ENCODE data around the gene CSTF2T.

The CSTF2T gene

GRCh38 chr10:51659344-51659743 lies 40.1 kb downstream of the CSTF2T start:
- H3K79me2 ChIP-seq (ENCODE audit: insufficient read depth, low read depth), result no peaks in the 10 kb centered on the region
- no peaks in the 10 kb centered on the region for H3K36me3 ChIP-seq (ENCODE audit: insufficient read depth)
- H3K27me3 ChIP-seq (ENCODE audit: insufficient read depth, low read depth), result no peaks in the 10 kb centered on the region
- H4K20me1 ChIP-seq (ENCODE audit: insufficient read depth), result no peaks in the 10 kb centered on the region
- no peak overlapping the region for H3K4me3 ChIP-seq (IDR thresholded peaks at IDR 0.05; ENCODE audit: insufficient read depth, low read depth, low read length)
- no peak overlapping the region for H3K9ac ChIP-seq
- no peaks in the 10 kb centered on the region for H3K4me1 ChIP-seq (ENCODE audit: low read depth, poor library complexity, severe bottlenecking)
- H3K27ac ChIP-seq, result no peak overlapping the region
- H3K4me2 ChIP-seq, result no peak overlapping the region
- TF ChIP-seq CTCF (conservative IDR thresholded peaks at IDR 0.05; ENCODE audit: low read depth, low read length), result no peak
- no peak overlapping the region for H2AFZ ChIP-seq (ENCODE audit: low read depth)

- H3K4me1 ChIP-seq (ENCODE audit: low read depth, poor library complexity, severe bottlenecking), result no peaks in the 10 kb centered on the region
- no peaks in the 10 kb centered on the region for H3K27me3 ChIP-seq (ENCODE audit: insufficient read depth, low read depth)
- H2AFZ ChIP-seq (ENCODE audit: low read depth), result no peak overlapping the region
- H3K4me3 ChIP-seq (IDR thresholded peaks at IDR 0.05; ENCODE audit: insufficient read depth, low read depth, low read length), result no peak overlapping the region
- H3K36me3 ChIP-seq (ENCODE audit: insufficient read depth), result no peaks in the 10 kb centered on the region
- H3K9ac ChIP-seq, result no peak overlapping the region
- H3K4me2 ChIP-seq, result no peak overlapping the region
- no peaks in the 10 kb centered on the region for H3K79me2 ChIP-seq (ENCODE audit: insufficient read depth, low read depth)
- no peak for TF ChIP-seq CTCF (conservative IDR thresholded peaks at IDR 0.05; ENCODE audit: low read depth, low read length)
- H3K27ac ChIP-seq, result no peak overlapping the region
- no peaks in the 10 kb centered on the region for H4K20me1 ChIP-seq (ENCODE audit: insufficient read depth)
These were observed 41.4 kb downstream of the CSTF2T start for GRCh38 chr10:51658000-51658399.

- Histone ChIP-seq H3K79me2 (ENCODE audit: insufficient read depth, low read depth) (no peaks in the 10 kb centered on the region), H2AFZ (ENCODE audit: low read depth) (no peak overlapping the region), H3K27me3 (ENCODE audit: insufficient read depth, low read depth) (no peaks in the 10 kb centered on the region), H3K9ac (no peak overlapping the region), H3K27ac (no peak overlapping the region), H3K4me2 (no peak overlapping the region), H3K4me3 (IDR thresholded peaks at IDR 0.05; ENCODE audit: insufficient read depth, low read depth, low read length) (no peak overlapping the region), H3K4me1 (ENCODE audit: low read depth, poor library complexity, severe bottlenecking) (no peaks in the 10 kb centered on the region), H3K36me3 (ENCODE audit: insufficient read depth) (no peaks in the 10 kb centered on the region), H4K20me1 (ENCODE audit: insufficient read depth) (no peaks in the 10 kb centered on the region)
- no peak for TF ChIP-seq CTCF (conservative IDR thresholded peaks at IDR 0.05; ENCODE audit: low read depth, low read length)
These were observed 42.9 kb downstream of the CSTF2T start for GRCh38 chr10:51656503-51656902.

- H3K4me2 ChIP-seq, result no peak overlapping the region
- no peak overlapping the region for H3K4me3 ChIP-seq (IDR thresholded peaks at IDR 0.05; ENCODE audit: insufficient read depth, low read depth, low read length)
- TF ChIP-seq CTCF (conservative IDR thresholded peaks at IDR 0.05; ENCODE audit: low read depth, low read length), result no peak
- H3K79me2 ChIP-seq (ENCODE audit: insufficient read depth, low read depth), result no peaks in the 10 kb centered on the region
- no peaks in the 10 kb centered on the region for H3K4me1 ChIP-seq (ENCODE audit: low read depth, poor library complexity, severe bottlenecking)
- H3K27ac ChIP-seq, result no peak overlapping the region
- no peak overlapping the region for H2AFZ ChIP-seq (ENCODE audit: low read depth)
- no peaks in the 10 kb centered on the region for H3K36me3 ChIP-seq (ENCODE audit: insufficient read depth)
- no peaks in the 10 kb centered on the region for H3K27me3 ChIP-seq (ENCODE audit: insufficient read depth, low read depth)
- no peak overlapping the region for H3K9ac ChIP-seq
- H4K20me1 ChIP-seq (ENCODE audit: insufficient read depth), result no peaks in the 10 kb centered on the region
These were observed 44.5 kb downstream of the CSTF2T start for GRCh38 chr10:51654918-51655317.

- no peak overlapping the region for H3K27ac ChIP-seq
- no peaks in the 10 kb centered on the region for H3K27me3 ChIP-seq (ENCODE audit: insufficient read depth, low read depth)
- no peaks in the 10 kb centered on the region for H3K79me2 ChIP-seq (ENCODE audit: insufficient read depth, low read depth)
- H3K4me3 ChIP-seq (IDR thresholded peaks at IDR 0.05; ENCODE audit: insufficient read depth, low read depth, low read length), result no peak overlapping the region
- H3K36me3 ChIP-seq (ENCODE audit: insufficient read depth), result no peaks in the 10 kb centered on the region
- H2AFZ ChIP-seq (ENCODE audit: low read depth), result no peak overlapping the region
- H4K20me1 ChIP-seq (ENCODE audit: insufficient read depth), result no peaks in the 10 kb centered on the region
- H3K9ac ChIP-seq, result no peak overlapping the region
- H3K4me2 ChIP-seq, result no peak overlapping the region
- TF ChIP-seq CTCF (conservative IDR thresholded peaks at IDR 0.05; ENCODE audit: low read depth, low read length), result no peak
- H3K4me1 ChIP-seq (ENCODE audit: low read depth, poor library complexity, severe bottlenecking), result no peaks in the 10 kb centered on the region
These were observed 46.4 kb downstream of the CSTF2T start for GRCh38 chr10:51653025-51653424.
